Spleen (tissue), 7 donors: ENCODE measurements around the gene RDH12.
"Not testable (repeated sequence)": the region's sequence is repeated elsewhere in the genome, so short reads cannot be mapped to it uniquely, and the experiment has no call there.

Experiments used
- CTCF ChIP-seq, 11 experiments: fragments of 200-600 bp in 7 of 11; fragments of 450-650 bp in 4 of 11; sonication (generic) in 4 of 11; IDR thresholded peaks in 8 of 11; conservative IDR thresholded peaks in 3 of 11; 1 replicate in 7 of 11; 2 replicates in 4 of 11; pipeline versions ENCODE4 v1.4.0 to v1.8.0; 2016 to 2021; ENCODE audit warnings: antibody characterized with exemption in 11 of 11, inconsistent platforms in 4 of 11, mild to moderate bottlenecking in 1 of 11
- POLR2A ChIP-seq, 3 donors: fragments of 450-650 bp; IDR thresholded peaks; one replicate each; pipeline ENCODE4 v1.5.1; 2017; ENCODE audit warnings: antibody characterized with exemption in 3 of 3, mild to moderate bottlenecking in 1 of 3
- donor health status: DM: no; HTN: no; CAD: no; lungs with moderate emphysema.
- donor health status: DM: no; HTN: no; CAD: no.
- donor health status: DM: no; HTN: no; CAD: no.

GRCh38 chr14:67709346-67709745 lies 7.7 kb downstream of the RDH12 start:
- TF ChIP-seq POLR2A (IDR thresholded peaks at IDR 0.05); CTCF (IDR thresholded peaks at IDR 0.05 in 8 of 11, conservative IDR thresholded peaks at IDR 0.05 in 3 of 11): not testable (repeated sequence)
